K562 (cell line): ENCODE results near the gene SPDYE4. TPM values are rescaled to one million over a fixed set of nuclear protein-coding genes. Genes with fewer than 3 reads are reported as not detected.

Experiments used
- ARID4B ChIP-seq: sonication (generic); formaldehyde crosslinking; IDR thresholded peaks from 2 replicates; pipeline ENCODE4 v1.8.0; 2022; ENCODE audit warnings: mild to moderate bottlenecking, missing genetic modification reagents
- BACH1 ChIP-seq: fragments of 200-800 bp; sonication (Bioruptor generic); IDR thresholded peaks from 2 replicates; pipeline ENCODE4 v1.6.1; 2016; ENCODE audit warnings: missing genetic modification characterization, missing compliant biosample characterization
- CBFA2T3 ChIP-seq: fragments of 450-650 bp; IDR thresholded peaks from 2 replicates; pipeline ENCODE4 v1.6.1; 2017
- CCAR2 ChIP-seq: fragments of 200-400 bp; formaldehyde crosslinking; IDR thresholded peaks from 2 replicates; pipeline ENCODE4 v1.6.1; 2017; ENCODE audit warnings: mild to moderate bottlenecking, low read depth, low read length
- GABPB2 ChIP-seq: fragments of 250-450 bp; sonication (Bioruptor Pico); conservative IDR thresholded peaks from 2 replicates; pipeline ENCODE4 v1.5.1; 2021; ENCODE audit warnings: mild to moderate bottlenecking
- HNRNPLL ChIP-seq: fragments of 200-400 bp; formaldehyde crosslinking; IDR thresholded peaks from 2 replicates; pipeline ENCODE4 v1.6.1; 2017; ENCODE audit warnings: low read length, low read depth, mild to moderate bottlenecking; ENCODE audit not compliant: poor library complexity, severe bottlenecking
- MED1 ChIP-seq: sonication (generic); formaldehyde crosslinking; IDR thresholded peaks from 2 replicates; pipeline ENCODE4 v1.8.1; 2023; ENCODE audit warnings: missing genetic modification reagents, borderline replicate concordance
- RBM17 ChIP-seq: fragments of 200-400 bp; formaldehyde crosslinking; IDR thresholded peaks from 2 replicates; pipeline ENCODE4 v1.6.1; 2017; ENCODE audit warnings: low read depth, mild to moderate bottlenecking, low read length, borderline replicate concordance
- SIRT6 ChIP-seq: IDR thresholded peaks from one replicate; pipeline ENCODE4 v1.6.1; 2012; ENCODE audit warnings: low read depth, mild to moderate bottlenecking, control low read depth, inconsistent platforms, low read length, moderate library complexity
- SP2 ChIP-seq: IDR thresholded peaks from 2 replicates; pipeline ENCODE4 v1.6.1; 2011; ENCODE audit warnings: mild to moderate bottlenecking, low read depth, low read length, moderate library complexity; ENCODE audit not compliant: poor library complexity, severe bottlenecking; ENCODE audit errors: extremely low read depth
- TRIM28 ChIP-seq: fragments of 450-650 bp; IDR thresholded peaks from 2 replicates; pipeline ENCODE4 v1.6.1; 2017
- ZFP36 ChIP-seq: fragments of 150-350 bp; IDR thresholded peaks from 2 replicates; pipeline ENCODE4 v1.6.1; 2018; ENCODE audit warnings: low read length, low read depth; ENCODE audit not compliant: partially characterized antibody
- ZKSCAN1 ChIP-seq: fragments of 150-350 bp; IDR thresholded peaks from 2 replicates; pipeline ENCODE4 v1.6.1; 2016; ENCODE audit warnings: low read depth, low read length
- ZNF23 ChIP-seq: fragments of 250-450 bp; sonication (Bioruptor Pico); IDR thresholded peaks from 2 replicates; pipeline ENCODE4 v1.4.0; 2020; ENCODE audit warnings: mild to moderate bottlenecking
- polyA plus RNA-seq, 8 experiments: library from polyadenylated mRNA; depleted of rRNA in 4 of 8; stranded (reverse) in 5 of 8; unstranded in 3 of 8; fragments of >200 nt; fragmentation: Nextera tagmentation in 2 of 8; fragmentation: Illumina TruSeq in 1 of 8; extraction: Ambion mirVana in 2 of 8; extraction: Trizol in 1 of 8; gene quantifications; 2 replicates each; pipeline versions ENCODE4 v1.2.1 to v1.2.3, GENCODE V29; 2011 to 2014; ENCODE audit warnings: inconsistent platforms in 1 of 8, missing spikeins in 1 of 8
- total RNA-seq, 7 experiments: library from RNA; depleted of rRNA in 6 of 7; stranded (reverse); fragments of >200 nt in 6 of 7; fragmentation: Illumina TruSeq in 2 of 7; extraction: Trizol in 2 of 7; gene quantifications; 2 replicates each; pipeline versions ENCODE4 v1.2.1 to v1.2.3, GENCODE V29; 2011 to 2021; ENCODE audit warnings: low replicate concordance in 1 of 7
- TF ChIP-seq, protein P1 (sequence below): fragments of 250-450 bp; sonication (Bioruptor Pico); IDR thresholded peaks from 2 replicates; pipeline ENCODE4 v1.8.0; 2021; ENCODE audit warnings: moderate library complexity, mild to moderate bottlenecking, inconsistent platforms
- TF ChIP-seq, protein P2 (sequence below): fragments of 200-800 bp; sonication (Bioruptor generic); IDR thresholded peaks from 2 replicates; pipeline ENCODE4 v1.6.1; 2017; ENCODE audit warnings: missing genetic modification characterization, missing compliant biosample characterization

SPDYE4 gene
- total and polyA plus RNA-seq, 9 of the 15 experiments (the other 6 are each of a cell fraction or from before 2014, with no cell fraction given), result not detected

DNA sequence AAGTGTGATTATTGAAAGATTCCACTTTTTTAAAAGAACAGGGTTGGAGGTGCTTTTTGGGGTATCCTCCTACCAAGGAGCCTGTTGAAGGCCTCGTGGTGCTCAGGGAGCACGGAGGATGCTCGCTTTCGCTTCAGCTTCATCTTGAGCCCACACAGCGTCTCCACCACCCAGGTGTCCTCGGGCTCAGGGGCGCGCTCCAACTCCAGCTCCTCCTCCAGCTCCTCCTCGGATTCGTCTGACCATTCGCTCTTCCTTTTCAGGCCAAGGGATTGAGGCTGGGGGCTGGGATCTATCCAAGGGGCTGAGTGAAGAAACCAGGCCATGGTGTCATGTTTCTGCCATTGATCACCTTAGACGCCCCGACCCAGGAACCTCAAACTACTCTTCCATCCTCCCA is 1.2 kb downstream of the SPDYE4 start (continued):
- TF ChIP-seq ARID4B (CRISPR knock-in tag) (no peak), SP2 (no peak), ZFP36 (no peak), SIRT6 (no peak), RBM17 (no peak), CBFA2T3 (no peak), TRIM28 (no peak), HNRNPLL (no peak), ZNF23 (CRISPR knock-in tag) (no peak), ZKSCAN1 (no peak), BACH1 (no peak), CCAR2 (no peak), MED1 (no peak), GABPB2 (CRISPR knock-in tag) (no peak)
- TF ChIP-seq, protein P1, sequence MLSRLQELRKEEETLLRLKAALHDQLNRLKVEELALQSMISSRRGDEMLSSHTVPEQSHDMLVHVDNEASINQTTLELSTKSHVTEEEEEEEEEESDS (CRISPR knock-in tag), result no peak
- TF ChIP-seq, protein P2, sequence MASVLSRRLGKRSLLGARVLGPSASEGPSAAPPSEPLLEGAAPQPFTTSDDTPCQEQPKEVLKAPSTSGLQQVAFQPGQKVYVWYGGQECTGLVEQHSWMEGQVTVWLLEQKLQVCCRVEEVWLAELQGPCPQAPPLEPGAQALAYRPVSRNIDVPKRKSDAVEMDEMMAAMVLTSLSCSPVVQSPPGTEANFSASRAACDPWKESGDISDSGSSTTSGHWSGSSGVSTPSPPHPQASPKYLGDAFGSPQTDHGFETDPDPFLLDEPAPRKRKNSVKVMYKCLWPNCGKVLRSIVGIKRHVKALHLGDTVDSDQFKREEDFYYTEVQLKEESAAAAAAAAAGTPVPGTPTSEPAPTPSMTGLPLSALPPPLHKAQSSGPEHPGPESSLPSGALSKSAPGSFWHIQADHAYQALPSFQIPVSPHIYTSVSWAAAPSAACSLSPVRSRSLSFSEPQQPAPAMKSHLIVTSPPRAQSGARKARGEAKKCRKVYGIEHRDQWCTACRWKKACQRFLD (CRISPR knock-in tag), result no peak
